Measurements from ENCODE around the gene RIPOR3. TPM values are rescaled to one million over a fixed set of nuclear protein-coding genes. Genes with fewer than 3 reads are reported as not detected.
A peak's percentile ranks its signal among the peaks of the same experiment; 100 is the strongest.

Gene RIPOR3
- total RNA-seq, 2 donors from 2014 or later, result 2.3 to 6.9 TPM

GRCh38 chr20:50729901-50730764 is 38.8 kb upstream of the RIPOR3 start:
- H3K4me1 ChIP-seq, result peaks cover 76% of the 10 kb centered on the region

GRCh38 chr20:50728981-50729874 is 37.9 kb upstream of the RIPOR3 start:
- Histone ChIP-seq H3K27ac (peak overlapping the region; percentile 81 to 96 (median 88)), H3K27me3 (no peaks in the 10 kb centered on the region), H3K4me1 (peaks cover 71% of the 10 kb centered on the region), H3K4me3 (no peak overlapping the region), H3K36me3 (replicated peaks in 1 of 2; ENCODE audit: insufficient read depth in 1 of 2, low read depth in 2 of 2) (no peaks in the 10 kb centered on the region), H3K9me3 (no peaks in the 10 kb centered on the region)
- ATAC-seq (no peak), DNase-seq (peak; percentile 39 to 59 (median 48))
- WGBS, 2 donors, result 40 to 50% methylated on average over 11 of the region's 11 CpGs
- TF ChIP-seq, protein P1, sequence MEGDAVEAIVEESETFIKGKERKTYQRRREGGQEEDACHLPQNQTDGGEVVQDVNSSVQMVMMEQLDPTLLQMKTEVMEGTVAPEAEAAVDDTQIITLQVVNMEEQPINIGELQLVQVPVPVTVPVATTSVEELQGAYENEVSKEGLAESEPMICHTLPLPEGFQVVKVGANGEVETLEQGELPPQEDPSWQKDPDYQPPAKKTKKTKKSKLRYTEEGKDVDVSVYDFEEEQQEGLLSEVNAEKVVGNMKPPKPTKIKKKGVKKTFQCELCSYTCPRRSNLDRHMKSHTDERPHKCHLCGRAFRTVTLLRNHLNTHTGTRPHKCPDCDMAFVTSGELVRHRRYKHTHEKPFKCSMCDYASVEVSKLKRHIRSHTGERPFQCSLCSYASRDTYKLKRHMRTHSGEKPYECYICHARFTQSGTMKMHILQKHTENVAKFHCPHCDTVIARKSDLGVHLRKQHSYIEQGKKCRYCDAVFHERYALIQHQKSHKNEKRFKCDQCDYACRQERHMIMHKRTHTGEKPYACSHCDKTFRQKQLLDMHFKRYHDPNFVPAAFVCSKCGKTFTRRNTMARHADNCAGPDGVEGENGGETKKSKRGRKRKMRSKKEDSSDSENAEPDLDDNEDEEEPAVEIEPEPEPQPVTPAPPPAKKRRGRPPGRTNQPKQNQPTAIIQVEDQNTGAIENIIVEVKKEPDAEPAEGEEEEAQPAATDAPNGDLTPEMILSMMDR (IDR thresholded peaks at IDR 0.05), result no peak
- TF ChIP-seq POLR2A (IDR thresholded peaks at IDR 0.05), result peak in 2 of 3 donors; percentile 29 to 43
- intact Hi-C loops (cut with DNase I), result no loop called here

More at GRCh38 chr20:50729901-50730764, 38.8 kb upstream of the RIPOR3 start:
- no peaks in the 10 kb centered on the region for H3K27me3 ChIP-seq
- TF ChIP-seq POLR2A (IDR thresholded peaks at IDR 0.05), result no peak
- TF ChIP-seq, protein P1 (IDR thresholded peaks at IDR 0.05), result no peak
- H3K36me3 ChIP-seq (replicated peaks in 1 of 2; ENCODE audit: insufficient read depth in 1 of 2, low read depth in 2 of 2), result no peaks in the 10 kb centered on the region
- intact Hi-C loops (cut with DNase I), result no loop called here
- H3K9me3 ChIP-seq, result no peaks in the 10 kb centered on the region
- 32 to 35% methylated on average over 14 to 21 of the region's 21 CpGs for WGBS, 2 donors
- peak overlapping the region; percentile 19 to 30 for H3K4me3 ChIP-seq
- peak overlapping the region; percentile 37 to 96 (median 84) for H3K27ac ChIP-seq
- peak; percentile 16 to 34 (median 26) for DNase-seq
- no peak for ATAC-seq

- H3K9me3 ChIP-seq, result no peaks in the 10 kb centered on the region
- H3K4me3 ChIP-seq, result no peak overlapping the region
- H3K4me1 ChIP-seq, result peaks cover 64% of the 10 kb centered on the region
- ATAC-seq (no peak), DNase-seq (peak in 1 of 4 donors; percentile 5)
- H3K27me3 ChIP-seq, result no peaks in the 10 kb centered on the region
- TF ChIP-seq POLR2A (IDR thresholded peaks at IDR 0.05), result no peak
- TF ChIP-seq, protein P1 (IDR thresholded peaks at IDR 0.05), result no peak
- H3K27ac ChIP-seq, result peak overlapping the region; percentile 81 to 96 (median 88)
- intact Hi-C loops (cut with DNase I), result no loop called here
- WGBS, 2 donors, result 56 to 57% methylated on average over 4 of the region's 4 CpGs
- H3K36me3 ChIP-seq (replicated peaks in 1 of 2; ENCODE audit: insufficient read depth in 1 of 2, low read depth in 2 of 2), result no peaks in the 10 kb centered on the region
These were observed 37.2 kb upstream of the RIPOR3 start for GRCh38 chr20:50728486-50728980.

GRCh38 chr20:50727792-50728485 is 36.6 kb upstream of the RIPOR3 start:
- no peaks in the 10 kb centered on the region for H3K36me3 ChIP-seq (replicated peaks in 1 of 2; ENCODE audit: insufficient read depth in 1 of 2, low read depth in 2 of 2)
- H3K27me3 ChIP-seq, result no peaks in the 10 kb centered on the region
- ATAC-seq (peak; percentile 23), DNase-seq (peak; percentile 27 to 55 (median 40))
- no peaks in the 10 kb centered on the region for H3K9me3 ChIP-seq
- peak in 1 of 3 donors; percentile 24 for TF ChIP-seq POLR2A (IDR thresholded peaks at IDR 0.05)
- TF ChIP-seq, protein P1 (IDR thresholded peaks at IDR 0.05), result no peak
- WGBS, 2 donors, result 11 to 20% methylated on average over 8 of the region's 8 CpGs
- intact Hi-C loops (cut with DNase I), result no loop called here
- H3K27ac ChIP-seq, result peak overlapping the region; percentile 81 to 96 (median 88)
- peaks cover 58% of the 10 kb centered on the region for H3K4me1 ChIP-seq
- H3K4me3 ChIP-seq, result no peak overlapping the region
